PC-3 (cell line): Measurements from ENCODE around the gene F12. TPM values are rescaled to one million over a fixed set of nuclear protein-coding genes. Genes with fewer than 3 reads are reported as not detected.
A peak's percentile ranks its signal among the peaks of the same experiment; 100 is the strongest.

Experiments
- ATAC-seq: fragments of 200-7000 bp; cut with Tn5 transposase; 2 replicates; pipeline ENCODE4 v1.9.1; 2020; ENCODE audit warnings: mild to moderate bottlenecking, moderate library complexity
- BruUV-seq: library from RNA; stranded (reverse); fragments of 400-500 nt; replicated peaks from 2 replicates; lab custom pipeline; 2021; lab: Mats Ljungman, UMichigan
- CTCF ChIA-PET: fragments of 300-600 bp; sonication (Branson Sonifier 250); formaldehyde crosslinking; loops from one replicate; lab custom pipeline; 2022; ENCODE audit warnings: antibody characterized with exemption; lab: Charles Lee
- POLR2A ChIA-PET: fragments of 300-600 bp; sonication (Branson Sonifier 250); formaldehyde crosslinking; loops from one replicate; lab custom pipeline; 2022; ENCODE audit warnings: antibody characterized with exemption; ENCODE audit not compliant: unreplicated experiment; lab: Charles Lee
- DNase-seq: peaks from one replicate; pipeline ENCODE4 v3.0.0-alpha.2; 2015
- H2AFZ ChIP-seq: fragments of 300-600 bp; sonication (generic); 2 replicates; pipeline ENCODE4 v1.6.0; 2016; ENCODE audit warnings: antibody characterized with exemption, low read length
- H3F3A ChIP-seq: fragments of 300-600 bp; sonication (generic); one replicate; pipeline ENCODE4 v1.6.0; 2017; ENCODE audit warnings: antibody characterized with exemption, low read length, control low read depth, mild to moderate bottlenecking; ENCODE audit not compliant: unreplicated experiment
- H3K27ac ChIP-seq: fragments of 300-600 bp; sonication (generic); 2 replicates; pipeline ENCODE4 v1.5.1; 2016; ENCODE audit warnings: mild to moderate bottlenecking, low read length
- H3K27me3 ChIP-seq: fragments of 300-600 bp; sonication (generic); 2 replicates; pipeline ENCODE4 v1.6.1; 2016; ENCODE audit warnings: low read length, mixed read lengths
- H3K36me3 ChIP-seq: fragments of 300-600 bp; sonication (generic); 2 replicates; pipeline ENCODE4 v1.6.1; 2016; ENCODE audit warnings: low read depth, mixed run types, low read length, mixed read lengths
- H3K4me1 ChIP-seq: fragments of 300-600 bp; sonication (generic); 2 replicates; pipeline ENCODE4 v1.5.1; 2016; ENCODE audit warnings: low read length; ENCODE audit not compliant: insufficient read depth
- H3K4me2 ChIP-seq: fragments of 300-600 bp; sonication (generic); 2 replicates; pipeline ENCODE4 v1.6.0; 2016; ENCODE audit warnings: low read length
- H3K4me3 ChIP-seq: fragments of 300-600 bp; sonication (generic); 2 replicates; pipeline ENCODE4 v1.5.1; 2016; ENCODE audit warnings: mild to moderate bottlenecking, low read length, mixed read lengths
- H3K79me2 ChIP-seq: fragments of 300-600 bp; sonication (generic); 2 replicates; pipeline ENCODE4 v1.6.1; 2017; ENCODE audit warnings: low read length, mixed read lengths
- H3K9ac ChIP-seq: fragments of 300-600 bp; sonication (generic); 2 replicates; pipeline ENCODE4 v1.6.0; 2016; ENCODE audit warnings: mild to moderate bottlenecking, low read length
- H3K9me2 ChIP-seq: fragments of 300-600 bp; sonication (generic); replicated peaks from 2 replicates; pipeline ENCODE4 v1.6.1; 2016; ENCODE audit warnings: mixed run types, low read length, mixed read lengths
- H3K9me3 ChIP-seq: fragments of 300-600 bp; sonication (generic); 2 replicates; pipeline ENCODE4 v1.6.1; 2016; ENCODE audit warnings: low read length, mixed read lengths
- H4K20me1 ChIP-seq: fragments of 300-600 bp; sonication (generic); 2 replicates; pipeline ENCODE4 v1.6.1; 2016; ENCODE audit warnings: low read length, mixed read lengths
- CTCF ChIP-seq: fragments of 300-600 bp; sonication (generic); conservative IDR thresholded peaks from 2 replicates; pipeline ENCODE4 v1.5.1; 2017; ENCODE audit warnings: antibody characterized with exemption, low read depth, mild to moderate bottlenecking, low read length
- EZH2 ChIP-seq: fragments of 300-600 bp; sonication (generic); IDR thresholded peaks from one replicate; pipeline ENCODE4 v1.6.1; 2017; ENCODE audit warnings: antibody characterized with exemption, mild to moderate bottlenecking, low read length; ENCODE audit not compliant: unreplicated experiment
- EZH2phosphoT487 ChIP-seq: fragments of 300-600 bp; sonication (generic); IDR thresholded peaks from 2 replicates; pipeline ENCODE4 v1.6.1; 2018; ENCODE audit warnings: mild to moderate bottlenecking, antibody characterized with exemption, low read length, borderline replicate concordance
- intact Hi-C: fragments of 100-400 bp; cut with micrococcal nuclease; formaldehyde crosslinking; loops from 2 replicates; pipeline ENCODE4 v1.9.0; 2023
- total RNA-seq: library from RNA; depleted of rRNA; stranded (reverse); fragments of >200 nt; gene quantifications from 2 replicates; pipeline ENCODE4 v1.2.3, GENCODE V29; 2014

The F12 gene
- total RNA-seq, 1 experiment from 2014 or later, result 36.8 TPM

GRCh38 chr5:177457852-177458681, 48.7 kb upstream of the F12 start:
- Histone ChIP-seq H2AFZ (no peak overlapping the region), H3K27ac (no peak overlapping the region), H3K9ac (no peak overlapping the region), H3K4me2 (no peak overlapping the region), H3K27me3 (no peaks in the 10 kb centered on the region), H4K20me1 (peaks cover 14% of the 10 kb centered on the region; the same call in 1 of the 2 replicates), H3K9me2 (no peaks in the 10 kb centered on the region), H3K79me2 (no peaks in the 10 kb centered on the region), H3K4me1 (peaks cover 16% of the 10 kb centered on the region; the same call in 1 of the 2 replicates), H3K4me3 (no peak overlapping the region), H3K9me3 (no peaks in the 10 kb centered on the region), H3K36me3 (peaks cover 5% of the 10 kb centered on the region), H3F3A (peaks cover 8% of the 10 kb centered on the region)
- ATAC-seq, result no peak
- TF ChIP-seq EZH2, result no peak
- TF ChIP-seq EZH2phosphoT487, result no peak
- no peak for TF ChIP-seq CTCF
- no peak for DNase-seq
- POLR2A ChIA-PET, result interaction anchor here (0.6 to 1.0 kb wide), 2 partner anchors 39 to 55 kb away, joined by 3 to 4 read pairs; partner anchors contain the start of gene PDLIM7
- BruUV-seq, result no TSS peak
- CTCF ChIA-PET, result interaction anchor here (0.7 to 1.1 kb wide), 8 partner anchors 10 to 87 kb away, joined by 3 to 14 read pairs (median 5); partner anchors contain the start of genes GRK6 and PDLIM7
- intact Hi-C loops, result loop anchor here (2.0 kb wide), 1 partner anchor 15 kb away; the partner anchor contains the start of gene DBN1

GRCh38 chr5:177456976-177457851, 47.9 kb upstream of the F12 start:
- TSS peak; percentile 44 for BruUV-seq
- Histone ChIP-seq H3K4me3 (no peak overlapping the region), H2AFZ (no peak overlapping the region), H3K36me3 (peaks cover 5% of the 10 kb centered on the region), H3K4me2 (no peak overlapping the region), H3K4me1 (peaks cover 16% of the 10 kb centered on the region; the same call in 1 of the 2 replicates), H3K9ac (no peak overlapping the region), H3K9me2 (no peaks in the 10 kb centered on the region), H3K27ac (no peak overlapping the region), H3F3A (peaks cover 8% of the 10 kb centered on the region), H4K20me1 (peaks cover 14% of the 10 kb centered on the region; the same call in 1 of the 2 replicates), H3K79me2 (no peaks in the 10 kb centered on the region), H3K27me3 (no peaks in the 10 kb centered on the region), H3K9me3 (no peaks in the 10 kb centered on the region)
- DNase-seq, result peak; percentile 94
- no peak for TF ChIP-seq EZH2phosphoT487
- peak; percentile 29; the same call in 1 of the 2 replicates for TF ChIP-seq CTCF
- ChIA-PET POLR2A (interaction anchor here (0.6 to 1.0 kb wide), 2 partner anchors 40 to 54 kb away, joined by 3 to 4 read pairs; partner anchors contain the start of gene PDLIM7), CTCF (interaction anchor here (0.5 to 1.1 kb wide), 9 partner anchors 9 to 108 kb away, joined by 3 to 14 read pairs (median 5); partner anchors contain the start of genes GRK6 and PDLIM7)
- intact Hi-C loops, result loop anchor here (1.0 to 2.0 kb wide), 2 partner anchors 16 to 40 kb away; partner anchors contain the start of genes DBN1 and PDLIM7
- peak; percentile 37 for ATAC-seq
